ENCODE measurements around the gene TCERG1L.

DNA sequence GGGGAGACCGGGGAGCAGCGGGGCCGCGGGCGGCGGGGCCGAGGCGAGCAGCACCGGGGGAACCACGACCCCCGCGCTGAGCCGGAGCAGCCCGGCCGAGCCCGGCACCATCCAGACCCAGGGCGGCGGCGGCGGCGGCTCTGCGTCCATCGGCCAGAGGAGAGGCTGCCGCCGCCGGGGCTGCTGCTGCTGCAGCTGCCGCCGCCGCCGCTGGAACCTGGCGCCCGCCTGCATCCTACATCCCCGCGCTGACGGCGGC, 190 bp downstream of the TCERG1L start:
- TF ChIP-seq, protein P1, sequence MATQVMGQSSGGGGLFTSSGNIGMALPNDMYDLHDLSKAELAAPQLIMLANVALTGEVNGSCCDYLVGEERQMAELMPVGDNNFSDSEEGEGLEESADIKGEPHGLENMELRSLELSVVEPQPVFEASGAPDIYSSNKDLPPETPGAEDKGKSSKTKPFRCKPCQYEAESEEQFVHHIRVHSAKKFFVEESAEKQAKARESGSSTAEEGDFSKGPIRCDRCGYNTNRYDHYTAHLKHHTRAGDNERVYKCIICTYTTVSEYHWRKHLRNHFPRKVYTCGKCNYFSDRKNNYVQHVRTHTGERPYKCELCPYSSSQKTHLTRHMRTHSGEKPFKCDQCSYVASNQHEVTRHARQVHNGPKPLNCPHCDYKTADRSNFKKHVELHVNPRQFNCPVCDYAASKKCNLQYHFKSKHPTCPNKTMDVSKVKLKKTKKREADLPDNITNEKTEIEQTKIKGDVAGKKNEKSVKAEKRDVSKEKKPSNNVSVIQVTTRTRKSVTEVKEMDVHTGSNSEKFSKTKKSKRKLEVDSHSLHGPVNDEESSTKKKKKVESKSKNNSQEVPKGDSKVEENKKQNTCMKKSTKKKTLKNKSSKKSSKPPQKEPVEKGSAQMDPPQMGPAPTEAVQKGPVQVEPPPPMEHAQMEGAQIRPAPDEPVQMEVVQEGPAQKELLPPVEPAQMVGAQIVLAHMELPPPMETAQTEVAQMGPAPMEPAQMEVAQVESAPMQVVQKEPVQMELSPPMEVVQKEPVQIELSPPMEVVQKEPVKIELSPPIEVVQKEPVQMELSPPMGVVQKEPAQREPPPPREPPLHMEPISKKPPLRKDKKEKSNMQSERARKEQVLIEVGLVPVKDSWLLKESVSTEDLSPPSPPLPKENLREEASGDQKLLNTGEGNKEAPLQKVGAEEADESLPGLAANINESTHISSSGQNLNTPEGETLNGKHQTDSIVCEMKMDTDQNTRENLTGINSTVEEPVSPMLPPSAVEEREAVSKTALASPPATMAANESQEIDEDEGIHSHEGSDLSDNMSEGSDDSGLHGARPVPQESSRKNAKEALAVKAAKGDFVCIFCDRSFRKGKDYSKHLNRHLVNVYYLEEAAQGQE (IDR thresholded peaks at IDR 0.05; ENCODE audit: insufficient read depth in 1 of 2, low read depth in 2 of 2, low read length in 2 of 2) = no peak
- TF ChIP-seq SIN3A (IDR thresholded peaks at IDR 0.05; ENCODE audit: borderline replicate concordance, insufficient read depth, low read length) (no peak), POLR2AphosphoS5 (IDR thresholded peaks at IDR 0.05; ENCODE audit: low read depth, low read length) (no peak)
